ENCODE results near the gene ASH1L.

Gene ASH1L

DNA sequence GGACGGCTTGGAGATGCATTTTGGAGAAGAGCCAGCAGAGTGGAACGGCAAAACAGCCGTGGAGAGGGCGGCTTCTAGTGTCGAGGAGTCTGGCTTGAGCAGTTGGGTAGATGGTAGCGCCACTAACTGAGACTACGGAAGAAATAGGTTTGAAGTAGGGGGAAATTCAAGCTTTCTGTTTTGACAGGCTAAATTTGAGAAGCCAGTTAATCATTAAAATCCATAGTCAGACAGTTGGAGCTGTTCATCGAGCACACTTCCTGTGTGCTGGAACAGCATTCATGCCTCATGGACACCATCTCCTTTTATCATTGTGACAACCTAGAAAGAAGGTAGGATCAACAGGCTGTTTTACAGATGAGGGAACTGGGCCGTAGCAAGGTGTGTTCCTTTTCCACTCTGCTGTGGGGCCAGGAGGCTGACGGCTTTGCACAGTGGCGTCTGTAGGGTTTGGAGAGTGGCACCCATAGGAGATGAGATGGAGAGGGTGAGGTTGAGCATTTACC, 258.0 kb downstream of the ASH1L start:
- no peak overlapping the region for H3K4me3 ChIP-seq
- H3K9me3 ChIP-seq = no peaks in the 10 kb centered on the region
- no peak for DNase-seq
- H3K27ac ChIP-seq = no peak overlapping the region
- TF ChIP-seq, protein P1, sequence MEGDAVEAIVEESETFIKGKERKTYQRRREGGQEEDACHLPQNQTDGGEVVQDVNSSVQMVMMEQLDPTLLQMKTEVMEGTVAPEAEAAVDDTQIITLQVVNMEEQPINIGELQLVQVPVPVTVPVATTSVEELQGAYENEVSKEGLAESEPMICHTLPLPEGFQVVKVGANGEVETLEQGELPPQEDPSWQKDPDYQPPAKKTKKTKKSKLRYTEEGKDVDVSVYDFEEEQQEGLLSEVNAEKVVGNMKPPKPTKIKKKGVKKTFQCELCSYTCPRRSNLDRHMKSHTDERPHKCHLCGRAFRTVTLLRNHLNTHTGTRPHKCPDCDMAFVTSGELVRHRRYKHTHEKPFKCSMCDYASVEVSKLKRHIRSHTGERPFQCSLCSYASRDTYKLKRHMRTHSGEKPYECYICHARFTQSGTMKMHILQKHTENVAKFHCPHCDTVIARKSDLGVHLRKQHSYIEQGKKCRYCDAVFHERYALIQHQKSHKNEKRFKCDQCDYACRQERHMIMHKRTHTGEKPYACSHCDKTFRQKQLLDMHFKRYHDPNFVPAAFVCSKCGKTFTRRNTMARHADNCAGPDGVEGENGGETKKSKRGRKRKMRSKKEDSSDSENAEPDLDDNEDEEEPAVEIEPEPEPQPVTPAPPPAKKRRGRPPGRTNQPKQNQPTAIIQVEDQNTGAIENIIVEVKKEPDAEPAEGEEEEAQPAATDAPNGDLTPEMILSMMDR (IDR thresholded peaks at IDR 0.05) = no peak
- no peaks in the 10 kb centered on the region for H3K36me3 ChIP-seq
- peaks cover 0 to 3% of the 10 kb centered on the region in 2 donors for H3K27me3 ChIP-seq
- intact Hi-C loops (cut with DNase I; ENCODE audit: low total_unique reads) = no loop called here
- H3K4me1 ChIP-seq = peaks cover 0 to 10% (median 6%) of the 10 kb centered on the region in 4 donors

DNA sequence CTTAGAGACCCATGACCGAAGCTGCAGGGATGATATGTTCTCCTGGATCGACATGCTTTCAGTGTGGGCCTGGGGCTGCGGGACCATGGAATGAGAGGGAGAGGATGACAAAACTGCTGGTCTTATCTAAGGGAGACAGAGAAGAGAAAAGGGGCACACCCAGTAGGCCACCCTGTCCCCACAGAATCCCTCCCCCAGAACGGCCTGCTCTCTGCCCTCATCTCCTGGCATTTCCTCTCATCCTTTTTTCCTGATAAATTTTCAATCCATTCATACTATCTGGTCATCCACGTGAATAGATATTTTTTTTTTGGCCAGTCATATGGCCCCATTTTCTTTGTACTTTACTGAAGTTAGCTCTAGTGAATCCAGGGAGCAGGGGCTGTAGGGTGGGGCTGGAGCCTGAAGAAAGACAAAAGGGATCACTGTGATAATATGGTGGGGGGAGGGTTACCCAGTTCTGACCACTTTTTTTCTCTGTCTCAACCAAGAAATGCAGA, 261.2 kb downstream of the ASH1L start, which contains the start of gene PKLR:
PKLR (minus strand) TSS at position 97 of the 500 bp plus-strand sequence; CDS start at position 54, 43 bp downstream.
- intact Hi-C loops (cut with DNase I; ENCODE audit: low total_unique reads) = no loop called here
- Histone ChIP-seq H3K4me1 (no peaks in the 10 kb centered on the region), H3K27me3 (peaks cover 0 to 12% of the 10 kb centered on the region in 2 donors), H3K27ac (no peak within 1 kb of the TSS), H3K9me3 (no peaks in the 10 kb centered on the region), H3K36me3 (no peaks in the 10 kb centered on the region), H3K4me3 (no peak within 1 kb of the TSS)
- TF ChIP-seq, protein P1 (IDR thresholded peaks at IDR 0.05) = no peak
- DNase-seq = no peak

DNA sequence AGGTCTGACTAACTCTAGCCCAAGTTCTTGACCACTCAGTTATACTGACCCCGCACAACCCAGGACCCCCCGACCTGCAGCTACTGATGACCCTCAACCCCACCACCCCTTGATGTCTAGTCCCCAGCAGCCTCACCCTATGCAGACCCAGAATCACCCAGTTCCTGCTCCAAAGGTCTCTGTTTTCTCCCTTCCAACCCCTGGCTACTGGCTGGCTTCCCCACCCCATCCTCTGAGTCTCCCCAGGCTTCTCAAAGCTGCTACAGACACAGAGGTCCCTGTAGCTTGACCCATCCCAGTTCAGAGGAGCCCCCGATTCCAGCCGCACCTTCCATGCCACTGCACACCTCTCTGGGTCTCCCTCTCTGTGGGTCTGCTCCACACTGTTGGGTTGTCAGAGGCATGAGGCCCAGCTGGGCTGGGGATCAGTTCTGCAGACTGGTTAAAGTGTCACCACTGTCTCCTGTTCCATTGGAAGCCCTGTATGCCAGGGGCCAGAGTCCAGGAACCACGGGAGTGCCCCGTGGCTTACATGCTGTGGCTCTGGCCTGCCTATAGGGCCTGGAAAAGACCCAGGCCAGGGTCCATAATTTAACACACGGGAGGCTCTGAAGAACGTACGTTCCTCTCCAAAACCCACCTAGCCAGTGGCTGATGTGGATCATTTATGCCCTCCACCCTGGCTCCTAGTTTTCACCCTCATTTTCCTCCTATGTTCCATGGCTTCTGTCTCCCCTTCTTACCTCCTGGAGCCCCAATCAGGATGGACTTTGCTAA, 261.9 kb downstream of the ASH1L start:
- H3K27ac ChIP-seq = no peak overlapping the region
- peaks cover 0 to 1% (median under 1%) of the 10 kb centered on the region in 4 donors for H3K4me1 ChIP-seq
- TF ChIP-seq, protein P1 (IDR thresholded peaks at IDR 0.05) = no peak
- H3K27me3 ChIP-seq = peaks cover 0 to 18% of the 10 kb centered on the region in 2 donors
- no peaks in the 10 kb centered on the region for H3K9me3 ChIP-seq
- H3K4me3 ChIP-seq = no peak overlapping the region
- no peak for DNase-seq
- intact Hi-C loops (cut with DNase I; ENCODE audit: low total_unique reads) = no loop called here
- H3K36me3 ChIP-seq = no peaks in the 10 kb centered on the region

DNA sequence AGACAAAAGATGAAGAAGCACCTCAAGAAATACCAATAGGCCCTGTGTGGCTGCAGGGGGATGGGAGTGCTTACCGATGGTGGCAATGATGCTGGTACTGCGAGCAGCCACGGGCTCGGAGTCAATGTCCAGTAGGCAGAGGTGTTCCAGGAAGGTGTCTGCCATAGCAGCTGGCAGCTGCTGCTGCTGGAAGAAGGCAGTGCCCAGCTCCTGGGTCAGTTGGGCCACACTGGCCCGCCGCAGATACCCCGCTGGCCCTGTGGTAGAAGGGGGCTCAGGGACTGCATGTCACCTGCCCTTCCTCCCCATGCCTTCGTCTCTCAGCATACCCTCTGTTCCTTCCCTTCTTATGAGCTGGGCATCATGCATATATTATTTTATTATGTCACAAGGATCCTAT, 262.6 kb downstream of the ASH1L start:
- Histone ChIP-seq H3K4me3 (no peak overlapping the region), H3K9me3 (no peaks in the 10 kb centered on the region), H3K4me1 (peaks cover 0 to 9% (median 4%) of the 10 kb centered on the region in 4 donors), H3K27ac (no peak overlapping the region), H3K36me3 (no peaks in the 10 kb centered on the region), H3K27me3 (peaks cover 0 to 25% of the 10 kb centered on the region in 2 donors)
- intact Hi-C loops (cut with DNase I; ENCODE audit: low total_unique reads) = no loop called here
- TF ChIP-seq, protein P1 (IDR thresholded peaks at IDR 0.05) = no peak
- DNase-seq = no peak

DNA sequence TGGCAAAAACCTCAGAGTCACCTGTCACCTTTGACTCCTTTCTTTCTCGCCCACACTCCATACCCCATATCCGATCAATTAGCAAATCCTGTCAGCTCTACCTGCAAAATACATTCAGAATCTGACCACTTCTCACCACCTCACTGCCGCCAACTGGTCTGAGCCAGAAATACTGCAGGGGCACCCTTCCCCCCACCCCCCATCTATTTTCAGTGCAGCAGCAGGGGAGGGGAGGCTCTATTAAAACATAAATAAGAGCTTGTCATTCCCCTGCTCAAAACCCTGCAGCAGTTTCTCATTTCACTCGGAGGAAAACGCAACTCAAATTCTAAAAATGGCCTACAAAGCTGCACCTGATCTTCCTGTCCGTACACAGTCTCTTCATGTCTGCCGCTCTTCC, 265.2 kb downstream of the ASH1L start:
- TF ChIP-seq, protein P1 (IDR thresholded peaks at IDR 0.05) = no peak
- no peak overlapping the region for H3K27ac ChIP-seq
- no peaks in the 10 kb centered on the region for H3K9me3 ChIP-seq
- H3K4me1 ChIP-seq = peaks cover 0 to 12% (median 6%) of the 10 kb centered on the region in 4 donors
- peaks cover 0 to 34% of the 10 kb centered on the region in 2 donors for H3K27me3 ChIP-seq
- DNase-seq = no peak
- intact Hi-C loops (cut with DNase I; ENCODE audit: low total_unique reads) = no loop called here
- H3K4me3 ChIP-seq = no peak overlapping the region
- H3K36me3 ChIP-seq = no peaks in the 10 kb centered on the region

Data from tibial artery (tissue), 4 donors.